KMS-11 (cell line): ENCODE measurements around the gene EXOC3L1.

ENCODE experiments used
- H2AFZ ChIP-seq: fragments of 200-600 bp; sonication (generic); 2 replicates; pipeline ENCODE4 v1.6.1; 2016; ENCODE audit warnings: antibody characterized with exemption, mixed run types, low read depth
- H3K27ac ChIP-seq: fragments of 200-600 bp; sonication (generic); 2 replicates; pipeline ENCODE4 v1.6.1; 2016; ENCODE audit warnings: mild to moderate bottlenecking, mixed run types
- H3K27me3 ChIP-seq: fragments of 200-600 bp; sonication (generic); 2 replicates; pipeline ENCODE4 v1.6.1; 2017; ENCODE audit warnings: mild to moderate bottlenecking, low read depth, mixed run types, moderate library complexity; ENCODE audit not compliant: insufficient read depth
- H3K36me3 ChIP-seq: fragments of 200-600 bp; sonication (generic); 2 replicates; pipeline ENCODE4 v1.6.1; 2017; ENCODE audit warnings: mild to moderate bottlenecking, mixed run types; ENCODE audit not compliant: insufficient read depth
- H3K4me1 ChIP-seq: fragments of 200-600 bp; sonication (generic); 2 replicates; pipeline ENCODE4 v1.6.1; 2016; ENCODE audit warnings: mild to moderate bottlenecking, low read depth, mixed run types; ENCODE audit not compliant: poor library complexity, severe bottlenecking
- H3K4me2 ChIP-seq: fragments of 200-600 bp; sonication (generic); 2 replicates; pipeline ENCODE4 v1.7.0; 2016; ENCODE audit warnings: mild to moderate bottlenecking, mixed run types
- H3K4me3 ChIP-seq: fragments of 200-600 bp; sonication (generic); IDR thresholded peaks from 2 replicates; pipeline ENCODE4 v1.6.1; 2017; ENCODE audit warnings: low read depth, low read length, mixed read lengths; ENCODE audit not compliant: insufficient read depth
- H3K79me2 ChIP-seq: fragments of 200-600 bp; sonication (generic); 2 replicates; pipeline ENCODE4 v1.6.1; 2016; ENCODE audit warnings: low read depth, mixed run types; ENCODE audit not compliant: insufficient read depth
- H3K9ac ChIP-seq: fragments of 200-600 bp; sonication (generic); 2 replicates; pipeline ENCODE4 v1.6.1; 2016; ENCODE audit warnings: mild to moderate bottlenecking, mixed run types
- H4K20me1 ChIP-seq: fragments of 200-600 bp; sonication (generic); 2 replicates; pipeline ENCODE4 v1.6.1; 2016; ENCODE audit warnings: mild to moderate bottlenecking, mixed run types; ENCODE audit not compliant: insufficient read depth
- TF ChIP-seq, protein P1 (sequence below): fragments of 200-600 bp; sonication (generic); conservative IDR thresholded peaks from 2 replicates; pipeline ENCODE4 v1.6.1; 2017; ENCODE audit warnings: low read depth, mild to moderate bottlenecking, antibody characterized with exemption, low read length, moderate library complexity, mixed read lengths

The EXOC3L1 gene

DNA sequence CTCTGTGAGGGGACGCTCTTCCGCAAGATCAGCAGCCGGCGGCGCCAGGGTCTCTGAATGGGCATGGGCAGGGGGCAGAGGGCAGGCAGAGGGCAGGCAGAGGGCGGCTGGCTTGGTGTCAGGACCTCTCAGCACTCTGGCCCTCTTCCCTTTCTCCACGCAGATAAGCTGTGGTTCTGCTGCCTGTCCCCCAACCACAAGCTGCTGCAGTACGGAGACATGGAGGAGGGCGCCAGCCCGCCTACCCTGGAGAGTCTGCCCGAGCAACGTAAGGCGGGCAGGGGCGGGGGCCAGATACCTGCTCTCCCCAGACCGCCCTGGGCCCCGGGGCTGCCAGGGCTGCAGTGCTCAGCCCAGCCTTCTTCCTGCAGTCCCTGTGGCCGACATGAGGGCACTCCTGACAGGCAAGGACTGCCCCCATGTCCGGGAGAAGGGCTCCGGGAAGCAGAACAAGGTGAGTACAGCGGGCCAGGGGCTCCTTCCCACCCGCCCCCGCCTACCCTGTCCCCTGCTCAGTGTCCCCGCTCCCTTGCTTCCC, 13.1 kb upstream of the EXOC3L1 start:
- H3K9ac ChIP-seq = no peak overlapping the region
- H3K4me2 ChIP-seq = no peak overlapping the region
- TF ChIP-seq, protein P1, sequence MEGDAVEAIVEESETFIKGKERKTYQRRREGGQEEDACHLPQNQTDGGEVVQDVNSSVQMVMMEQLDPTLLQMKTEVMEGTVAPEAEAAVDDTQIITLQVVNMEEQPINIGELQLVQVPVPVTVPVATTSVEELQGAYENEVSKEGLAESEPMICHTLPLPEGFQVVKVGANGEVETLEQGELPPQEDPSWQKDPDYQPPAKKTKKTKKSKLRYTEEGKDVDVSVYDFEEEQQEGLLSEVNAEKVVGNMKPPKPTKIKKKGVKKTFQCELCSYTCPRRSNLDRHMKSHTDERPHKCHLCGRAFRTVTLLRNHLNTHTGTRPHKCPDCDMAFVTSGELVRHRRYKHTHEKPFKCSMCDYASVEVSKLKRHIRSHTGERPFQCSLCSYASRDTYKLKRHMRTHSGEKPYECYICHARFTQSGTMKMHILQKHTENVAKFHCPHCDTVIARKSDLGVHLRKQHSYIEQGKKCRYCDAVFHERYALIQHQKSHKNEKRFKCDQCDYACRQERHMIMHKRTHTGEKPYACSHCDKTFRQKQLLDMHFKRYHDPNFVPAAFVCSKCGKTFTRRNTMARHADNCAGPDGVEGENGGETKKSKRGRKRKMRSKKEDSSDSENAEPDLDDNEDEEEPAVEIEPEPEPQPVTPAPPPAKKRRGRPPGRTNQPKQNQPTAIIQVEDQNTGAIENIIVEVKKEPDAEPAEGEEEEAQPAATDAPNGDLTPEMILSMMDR = no peak
- no peaks in the 10 kb centered on the region for H3K4me1 ChIP-seq
- H3K27ac ChIP-seq = no peak overlapping the region
- H2AFZ ChIP-seq = no peak overlapping the region
- H3K4me3 ChIP-seq = no peak overlapping the region
- no peaks in the 10 kb centered on the region for H3K27me3 ChIP-seq
- no peaks in the 10 kb centered on the region for H3K79me2 ChIP-seq
- H4K20me1 ChIP-seq = no peaks in the 10 kb centered on the region
- H3K36me3 ChIP-seq = no peaks in the 10 kb centered on the region

DNA sequence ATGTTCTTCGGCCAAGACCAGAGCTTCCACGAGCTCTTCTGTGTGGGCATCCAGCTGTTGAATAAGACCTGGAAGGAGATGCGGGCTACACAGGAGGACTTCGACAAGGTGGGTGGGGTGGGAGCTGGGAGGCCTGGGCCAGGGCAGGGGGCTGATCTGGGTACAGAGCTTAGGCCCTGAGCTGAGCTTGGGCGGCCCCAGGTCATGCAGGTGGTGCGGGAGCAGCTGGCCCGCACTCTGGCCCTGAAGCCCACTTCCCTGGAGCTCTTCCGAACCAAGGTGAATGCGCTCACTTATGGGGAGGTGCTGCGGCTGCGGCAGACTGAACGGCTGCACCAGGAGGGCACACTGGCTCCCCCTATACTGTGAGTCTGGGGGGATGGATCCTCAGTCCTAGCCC, 12.5 kb upstream of the EXOC3L1 start:
- no peaks in the 10 kb centered on the region for H3K27me3 ChIP-seq
- no peaks in the 10 kb centered on the region for H3K79me2 ChIP-seq
- H2AFZ ChIP-seq = no peak overlapping the region
- no peaks in the 10 kb centered on the region for H3K4me1 ChIP-seq
- H4K20me1 ChIP-seq = no peaks in the 10 kb centered on the region
- no peak overlapping the region for H3K9ac ChIP-seq
- H3K27ac ChIP-seq = no peak overlapping the region
- TF ChIP-seq, protein P1 = no peak
- H3K36me3 ChIP-seq = no peaks in the 10 kb centered on the region
- H3K4me2 ChIP-seq = no peak overlapping the region
- no peak overlapping the region for H3K4me3 ChIP-seq

DNA sequence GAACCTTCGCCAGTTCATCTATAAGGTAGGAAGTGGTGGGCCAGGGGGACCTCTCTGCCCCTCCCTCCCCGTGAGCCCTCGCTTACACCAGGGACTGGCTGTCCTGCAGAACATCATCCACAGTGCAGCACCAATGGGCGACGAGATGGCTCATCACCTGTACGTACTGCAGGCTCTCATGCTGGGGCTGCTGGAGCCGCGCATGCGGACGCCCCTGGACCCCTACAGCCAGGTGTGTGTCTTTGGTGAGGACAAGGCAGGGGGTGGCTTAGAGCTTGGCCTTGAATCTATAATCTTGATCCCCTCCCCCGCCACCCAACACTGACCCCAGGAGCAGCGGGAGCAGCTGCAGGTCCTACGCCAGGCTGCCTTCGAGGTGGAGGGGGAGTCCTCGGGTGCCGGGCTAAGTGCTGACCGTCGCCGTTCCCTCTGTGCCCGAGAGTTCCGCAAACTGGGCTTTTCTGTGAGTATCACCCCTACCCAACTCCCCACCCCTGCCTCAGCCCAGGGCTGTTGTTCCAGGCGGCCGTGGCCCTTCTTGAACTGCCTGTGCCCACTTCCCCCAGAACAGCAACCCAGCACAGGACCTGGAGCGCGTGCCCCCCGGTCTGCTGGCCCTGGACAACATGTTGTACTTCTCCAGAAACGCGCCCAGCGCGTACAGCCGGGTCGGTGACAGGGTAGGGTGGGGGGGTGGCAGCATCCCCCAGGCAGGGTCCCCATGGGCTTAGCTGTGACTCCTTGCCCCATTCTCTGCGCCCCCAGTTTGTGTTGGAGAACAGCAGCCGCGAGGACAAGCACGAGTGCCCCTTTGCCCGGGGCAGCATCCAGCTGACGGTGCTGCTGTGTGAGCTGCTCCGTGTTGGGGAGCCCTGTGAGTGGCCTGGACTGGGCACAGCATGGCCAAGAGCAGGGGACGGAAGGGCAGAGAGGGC, 11.7 kb upstream of the EXOC3L1 start:
- TF ChIP-seq, protein P1 = no peak
- H4K20me1 ChIP-seq = no peaks in the 10 kb centered on the region
- no peak overlapping the region for H3K4me2 ChIP-seq
- no peak overlapping the region for H2AFZ ChIP-seq
- H3K27me3 ChIP-seq = no peaks in the 10 kb centered on the region
- no peak overlapping the region for H3K9ac ChIP-seq
- H3K79me2 ChIP-seq = no peaks in the 10 kb centered on the region
- H3K36me3 ChIP-seq = no peaks in the 10 kb centered on the region; the same call in 1 of the 2 replicates
- H3K4me1 ChIP-seq = no peaks in the 10 kb centered on the region
- no peak overlapping the region for H3K4me3 ChIP-seq
- H3K27ac ChIP-seq = no peak overlapping the region

DNA sequence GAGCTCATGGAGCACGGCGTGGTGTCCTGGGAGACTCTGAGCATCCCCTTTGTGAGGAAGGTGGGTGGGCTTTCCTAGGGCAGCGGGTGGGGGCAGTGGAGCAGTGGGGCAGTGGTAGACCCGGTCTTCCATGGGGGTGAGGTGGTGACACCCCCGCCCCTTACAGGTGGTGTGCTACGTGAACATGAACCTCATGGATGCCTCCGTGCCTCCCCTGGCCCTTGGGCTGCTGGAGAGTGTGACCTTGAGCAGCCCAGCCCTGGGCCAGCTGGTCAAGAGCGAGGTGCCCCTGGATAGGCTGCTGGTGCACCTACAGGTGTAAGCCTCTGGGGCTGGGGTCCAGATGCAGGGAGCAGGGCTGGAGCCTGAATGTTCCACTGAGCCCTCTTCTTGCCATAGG, 10.6 kb upstream of the EXOC3L1 start:
- Histone ChIP-seq H3K4me3 (no peak overlapping the region), H3K27me3 (no peaks in the 10 kb centered on the region), H3K9ac (no peak overlapping the region), H4K20me1 (no peaks in the 10 kb centered on the region), H3K4me2 (no peak overlapping the region), H2AFZ (no peak overlapping the region), H3K27ac (no peak overlapping the region), H3K36me3 (no peaks in the 10 kb centered on the region; the same call in 1 of the 2 replicates), H3K79me2 (no peaks in the 10 kb centered on the region), H3K4me1 (no peaks in the 10 kb centered on the region)
- TF ChIP-seq, protein P1 = no peak
